ENCODE measurements around the gene IGSF9B.
A peak's percentile ranks its signal among the peaks of the same experiment; 100 is the strongest.

The IGSF9B gene

DNA sequence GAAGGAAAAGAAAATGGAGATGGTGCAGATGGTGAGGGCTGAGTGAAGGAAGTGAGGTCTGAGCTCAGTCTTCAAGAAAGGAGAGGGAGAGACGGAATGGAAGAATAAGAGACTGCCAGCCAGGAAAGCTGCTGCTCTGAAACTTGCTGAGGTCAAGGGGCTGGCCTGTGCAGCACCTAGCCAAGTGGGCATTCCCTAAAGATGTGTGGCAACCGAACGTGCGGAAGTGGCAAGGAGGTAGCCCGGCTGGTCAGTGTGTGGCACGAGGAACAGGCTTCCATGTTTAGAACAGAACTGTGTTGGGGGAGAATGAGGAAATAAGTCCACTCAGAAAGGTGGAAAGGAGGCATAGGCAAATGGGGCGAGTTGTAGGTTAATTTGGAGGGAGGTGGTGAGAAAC is 7.6 kb upstream of the IGSF9B start:
- no peak for DNase-seq (ENCODE audit: low read depth in 1 of 2, low spot score in 1 of 2)
- no peak for TF ChIP-seq JUND (IDR thresholded peaks at IDR 0.05; ENCODE audit: low read depth)
- in situ Hi-C loops (cut with HindIII; ENCODE audit: low pct_unique_long_range_greater_than_20kb, low sequenced_read_pairs), result no loop called here

DNA sequence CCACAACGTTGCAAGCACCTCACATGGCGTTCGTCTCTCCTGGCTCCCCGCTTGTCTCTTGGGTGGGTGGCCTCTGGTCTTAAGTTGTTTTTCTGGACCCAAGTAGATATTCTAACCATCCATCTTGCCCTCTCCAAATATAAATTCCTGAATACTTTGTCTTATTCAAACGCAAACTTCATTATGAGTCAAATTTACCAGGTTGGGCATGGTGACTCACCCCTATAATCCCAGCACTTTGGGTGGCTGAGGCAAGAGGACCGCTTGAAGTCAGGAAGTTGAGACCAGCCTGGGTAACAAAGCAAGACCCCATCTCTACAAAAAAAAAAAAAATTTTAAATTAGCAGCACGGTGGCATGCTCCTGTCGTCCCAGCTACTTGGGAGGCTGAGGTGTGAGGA is 5.1 kb upstream of the IGSF9B start:
- no peak for TF ChIP-seq JUND (IDR thresholded peaks at IDR 0.05; ENCODE audit: low read depth)
- DNase-seq (ENCODE audit: low read depth in 1 of 2, low spot score in 1 of 2), result no peak
- in situ Hi-C loops (cut with HindIII; ENCODE audit: low pct_unique_long_range_greater_than_20kb, low sequenced_read_pairs), result no loop called here

GRCh38 chr11:133957900-133958299 is 1.1 kb upstream of the IGSF9B start:
- in situ Hi-C loops (cut with HindIII; ENCODE audit: low pct_unique_long_range_greater_than_20kb, low sequenced_read_pairs), result no loop called here
- TF ChIP-seq JUND (IDR thresholded peaks at IDR 0.05; ENCODE audit: low read depth), result no peak
- DNase-seq (ENCODE audit: low read depth in 1 of 2, low spot score in 1 of 2), result peak in 1 of 2 experiments; percentile 25

DNA sequence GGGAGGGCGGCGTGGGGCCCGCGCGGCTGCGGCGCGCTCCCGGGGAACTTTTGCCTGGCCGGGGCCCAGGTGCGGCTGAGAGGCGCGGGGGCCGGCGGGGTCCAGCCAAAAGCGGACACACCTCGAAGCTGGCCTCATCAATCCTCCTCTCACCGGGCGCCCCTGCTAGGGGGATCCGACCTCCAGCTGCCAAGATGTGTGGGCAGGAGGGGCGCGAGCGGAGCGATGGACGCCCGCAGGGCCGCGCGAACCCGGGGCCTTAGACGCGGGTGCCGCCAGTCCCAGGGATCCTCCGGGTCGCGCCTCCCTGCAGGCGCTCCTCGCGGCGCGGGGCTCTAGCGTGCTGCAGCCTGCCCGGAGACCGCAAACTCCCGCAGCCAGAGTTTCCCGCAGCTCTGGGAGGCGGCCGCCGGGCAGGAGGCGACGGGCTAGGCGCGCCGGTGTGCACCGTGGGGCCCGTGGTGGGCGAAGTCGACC is 785 bp downstream of the IGSF9B start:
- in situ Hi-C loops (cut with HindIII; ENCODE audit: low pct_unique_long_range_greater_than_20kb, low sequenced_read_pairs), result no loop called here
- no peak for TF ChIP-seq JUND (IDR thresholded peaks at IDR 0.05; ENCODE audit: low read depth)
- DNase-seq (ENCODE audit: low read depth in 1 of 2, low spot score in 1 of 2), result no peak

GRCh38 chr11:133955081-133955891 is 1.5 kb downstream of the IGSF9B start:
- in situ Hi-C loops (cut with HindIII; ENCODE audit: low pct_unique_long_range_greater_than_20kb, low sequenced_read_pairs), result no loop called here
- no peak for TF ChIP-seq JUND (IDR thresholded peaks at IDR 0.05; ENCODE audit: low read depth)
- no peak for DNase-seq (ENCODE audit: low read depth in 1 of 2, low spot score in 1 of 2)

- in situ Hi-C loops (cut with HindIII; ENCODE audit: low pct_unique_long_range_greater_than_20kb, low sequenced_read_pairs), result no loop called here
- TF ChIP-seq JUND (IDR thresholded peaks at IDR 0.05; ENCODE audit: low read depth), result no peak
- DNase-seq (ENCODE audit: low read depth in 1 of 2, low spot score in 1 of 2), result no peak
These were observed 2.8 kb downstream of the IGSF9B start for GRCh38 chr11:133953999-133954398.

DNA sequence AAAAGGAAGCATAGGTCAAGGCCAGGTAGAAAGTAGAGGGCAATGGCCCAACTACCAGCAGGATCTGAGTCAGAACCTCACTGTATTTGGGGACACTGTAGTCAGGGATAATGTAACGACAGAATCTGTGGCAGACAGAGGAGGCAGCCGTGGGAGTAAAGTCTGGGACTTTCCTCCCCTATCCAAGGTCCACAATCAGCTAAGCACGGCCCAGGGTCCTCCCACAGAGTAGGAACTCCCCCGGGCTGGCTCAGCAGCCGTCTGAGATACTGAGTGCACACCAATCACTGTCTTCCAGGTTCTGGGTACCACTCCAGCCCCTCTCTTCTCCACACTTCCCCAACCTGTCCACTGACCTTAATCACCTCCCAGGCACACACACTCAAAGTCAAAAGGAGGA is 3.2 kb downstream of the IGSF9B start:
- TF ChIP-seq JUND (IDR thresholded peaks at IDR 0.05; ENCODE audit: low read depth), result no peak
- DNase-seq (ENCODE audit: low read depth in 1 of 2, low spot score in 1 of 2), result no peak
- in situ Hi-C loops (cut with HindIII; ENCODE audit: low pct_unique_long_range_greater_than_20kb, low sequenced_read_pairs), result no loop called here

GRCh38 chr11:133952199-133953190 is 4.3 kb downstream of the IGSF9B start:
- in situ Hi-C loops (cut with HindIII; ENCODE audit: low pct_unique_long_range_greater_than_20kb, low sequenced_read_pairs), result no loop called here
- TF ChIP-seq JUND (IDR thresholded peaks at IDR 0.05; ENCODE audit: low read depth), result no peak
- no peak for DNase-seq (ENCODE audit: low read depth in 1 of 2, low spot score in 1 of 2)

- peak in 1 of 2 experiments; percentile 47 for DNase-seq (ENCODE audit: low read depth in 1 of 2, low spot score in 1 of 2)
- in situ Hi-C loops (cut with HindIII; ENCODE audit: low pct_unique_long_range_greater_than_20kb, low sequenced_read_pairs), result no loop called here
- no peak for TF ChIP-seq JUND (IDR thresholded peaks at IDR 0.05; ENCODE audit: low read depth)
These were observed 5.2 kb downstream of the IGSF9B start for GRCh38 chr11:133951327-133952198.

GRCh38 chr11:133950874-133951326 is 5.9 kb downstream of the IGSF9B start:
- TF ChIP-seq JUND (IDR thresholded peaks at IDR 0.05; ENCODE audit: low read depth), result no peak
- in situ Hi-C loops (cut with HindIII; ENCODE audit: low pct_unique_long_range_greater_than_20kb, low sequenced_read_pairs), result no loop called here
- no peak for DNase-seq (ENCODE audit: low read depth in 1 of 2, low spot score in 1 of 2)

- DNase-seq (ENCODE audit: low read depth in 1 of 2, low spot score in 1 of 2), result no peak
- no peak for TF ChIP-seq JUND (IDR thresholded peaks at IDR 0.05; ENCODE audit: low read depth)
- in situ Hi-C loops (cut with HindIII; ENCODE audit: low pct_unique_long_range_greater_than_20kb, low sequenced_read_pairs), result no loop called here
These were observed 6.3 kb downstream of the IGSF9B start for GRCh38 chr11:133950421-133950820.

DNA sequence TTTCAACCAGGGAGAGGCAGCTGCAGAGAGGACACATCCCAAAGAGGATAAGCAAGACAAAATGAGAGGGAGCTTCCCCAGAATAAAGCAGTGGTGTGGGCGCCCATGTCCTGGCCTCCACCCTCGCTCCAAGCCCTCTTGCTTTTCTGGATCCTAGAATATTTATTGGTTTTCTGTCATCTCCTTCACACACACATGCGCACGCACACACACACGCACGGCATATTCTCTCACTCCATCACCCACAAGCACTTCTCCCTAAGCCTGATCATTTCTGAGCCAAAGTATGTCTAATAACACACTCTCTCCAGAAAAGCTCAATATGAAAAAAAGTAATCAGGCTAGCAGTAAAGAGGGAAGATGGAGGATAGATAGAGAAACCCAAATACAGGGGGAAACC is 7.6 kb downstream of the IGSF9B start:
- no peak for TF ChIP-seq JUND (IDR thresholded peaks at IDR 0.05; ENCODE audit: low read depth)
- in situ Hi-C loops (cut with HindIII; ENCODE audit: low pct_unique_long_range_greater_than_20kb, low sequenced_read_pairs), result no loop called here
- DNase-seq (ENCODE audit: low read depth in 1 of 2, low spot score in 1 of 2), result no peak
